ENCODE measurements around the gene CXCL14. TPM values are rescaled to one million over a fixed set of nuclear protein-coding genes. Genes with fewer than 3 reads are reported as not detected.
A peak's percentile ranks its signal among the peaks of the same experiment; 100 is the strongest.

Gene CXCL14
- total RNA-seq, 1 donor from 2014 or later = not detected

DNA sequence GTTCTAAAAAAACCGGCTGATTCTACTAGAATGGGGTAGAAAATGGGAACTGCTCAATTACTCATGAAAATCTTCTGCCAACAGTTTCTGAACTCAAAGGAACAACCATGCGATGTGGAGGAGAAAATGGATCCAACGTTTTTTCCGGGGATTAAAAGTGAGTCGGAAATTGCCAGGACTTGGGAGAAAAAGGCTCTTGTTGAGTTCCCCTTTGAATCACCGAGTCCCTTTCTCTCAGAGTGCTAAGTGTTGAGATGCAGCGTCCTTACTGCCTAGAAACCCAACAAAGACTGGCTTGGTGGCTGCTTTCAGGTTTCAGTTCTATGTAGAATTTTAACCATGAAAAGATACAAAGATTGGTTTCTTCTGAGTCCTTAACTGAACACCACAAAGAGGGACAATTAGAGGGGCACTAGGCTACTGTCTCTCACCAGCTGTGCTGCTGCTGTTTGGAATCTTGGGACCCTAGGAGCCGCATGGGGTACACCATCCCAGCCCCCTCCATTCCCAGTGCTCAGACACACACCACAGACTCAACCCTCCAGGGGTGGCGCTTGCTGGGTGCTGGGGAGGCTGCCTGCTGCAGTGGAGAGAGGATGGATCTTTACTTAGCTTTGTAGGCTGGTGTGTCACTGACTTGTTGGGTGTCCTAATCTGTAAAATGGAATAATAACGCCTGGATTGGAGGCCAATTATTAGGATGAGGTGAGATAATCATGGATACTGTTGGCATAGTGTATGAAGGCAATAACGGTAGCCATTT lies 21.5 kb downstream of the CXCL14 start:
- Mint-ChIP-seq H3K4me3 (no peak overlapping the region), H3K36me3 (ENCODE audit: low read depth) (no peaks in the 10 kb centered on the region), H3K9me3 (no peaks in the 10 kb centered on the region), H3K27ac (ENCODE audit: unreplicated experiment) (no peak overlapping the region), H3K4me1 (no peaks in the 10 kb centered on the region), H3K27me3 (ENCODE audit: low read depth) (peaks cover 89% of the 10 kb centered on the region)
- no peak for DNase-seq (ENCODE audit: low read depth, low spot score)
- TF ChIP-seq, protein P1, sequence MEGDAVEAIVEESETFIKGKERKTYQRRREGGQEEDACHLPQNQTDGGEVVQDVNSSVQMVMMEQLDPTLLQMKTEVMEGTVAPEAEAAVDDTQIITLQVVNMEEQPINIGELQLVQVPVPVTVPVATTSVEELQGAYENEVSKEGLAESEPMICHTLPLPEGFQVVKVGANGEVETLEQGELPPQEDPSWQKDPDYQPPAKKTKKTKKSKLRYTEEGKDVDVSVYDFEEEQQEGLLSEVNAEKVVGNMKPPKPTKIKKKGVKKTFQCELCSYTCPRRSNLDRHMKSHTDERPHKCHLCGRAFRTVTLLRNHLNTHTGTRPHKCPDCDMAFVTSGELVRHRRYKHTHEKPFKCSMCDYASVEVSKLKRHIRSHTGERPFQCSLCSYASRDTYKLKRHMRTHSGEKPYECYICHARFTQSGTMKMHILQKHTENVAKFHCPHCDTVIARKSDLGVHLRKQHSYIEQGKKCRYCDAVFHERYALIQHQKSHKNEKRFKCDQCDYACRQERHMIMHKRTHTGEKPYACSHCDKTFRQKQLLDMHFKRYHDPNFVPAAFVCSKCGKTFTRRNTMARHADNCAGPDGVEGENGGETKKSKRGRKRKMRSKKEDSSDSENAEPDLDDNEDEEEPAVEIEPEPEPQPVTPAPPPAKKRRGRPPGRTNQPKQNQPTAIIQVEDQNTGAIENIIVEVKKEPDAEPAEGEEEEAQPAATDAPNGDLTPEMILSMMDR (conservative IDR thresholded peaks at IDR 0.05) = no peak

DNA sequence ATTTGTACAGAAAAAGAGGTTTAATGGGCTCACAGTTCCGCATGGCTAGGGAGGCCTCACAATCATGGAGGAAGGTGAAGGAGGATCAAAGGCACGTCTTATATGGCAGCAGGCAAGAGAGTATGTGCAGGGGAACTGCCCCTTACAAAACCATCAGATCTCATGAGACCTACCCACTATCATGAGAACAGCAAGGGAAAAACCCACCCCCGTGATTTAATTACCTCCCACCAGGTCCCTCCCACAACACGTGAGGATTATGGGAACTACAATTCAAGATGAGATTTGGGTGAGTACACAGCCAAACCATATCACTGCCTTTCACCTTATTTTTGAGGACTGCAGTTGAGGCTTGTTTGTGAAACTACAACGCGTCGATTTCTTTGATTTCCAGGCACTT lies 22.2 kb downstream of the CXCL14 start:
- peaks cover 89% of the 10 kb centered on the region for H3K27me3 Mint-ChIP-seq (ENCODE audit: low read depth)
- H3K27ac Mint-ChIP-seq (ENCODE audit: unreplicated experiment) = no peak overlapping the region
- TF ChIP-seq, protein P1 (conservative IDR thresholded peaks at IDR 0.05) = no peak
- H3K36me3 Mint-ChIP-seq (ENCODE audit: low read depth) = no peaks in the 10 kb centered on the region
- H3K4me1 Mint-ChIP-seq = no peaks in the 10 kb centered on the region
- no peak for DNase-seq (ENCODE audit: low read depth, low spot score)
- no peak overlapping the region for H3K4me3 Mint-ChIP-seq
- H3K9me3 Mint-ChIP-seq = no peaks in the 10 kb centered on the region

DNA sequence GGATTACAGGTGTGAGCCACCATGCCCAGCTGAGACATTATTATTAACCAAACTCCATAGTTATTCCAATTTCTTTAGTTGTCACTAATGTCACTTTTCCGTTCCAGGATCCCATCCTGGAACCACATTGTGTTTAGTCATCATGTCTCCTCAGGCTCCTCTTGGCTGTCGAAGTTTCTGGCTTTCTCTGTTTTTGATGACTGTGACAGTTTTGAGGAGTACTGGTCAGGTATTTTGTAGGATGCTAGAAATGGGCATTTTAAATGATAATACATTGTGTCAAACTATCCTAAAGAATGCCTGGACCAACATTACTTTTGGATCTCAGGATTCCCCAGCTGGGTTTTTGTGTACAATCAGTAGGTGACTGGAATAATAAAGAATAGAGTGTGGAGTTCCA lies 23.3 kb downstream of the CXCL14 start:
- no peak for DNase-seq (ENCODE audit: low read depth, low spot score)
- Mint-ChIP-seq H3K36me3 (ENCODE audit: low read depth) (no peaks in the 10 kb centered on the region), H3K27me3 (ENCODE audit: low read depth) (peaks cover 93% of the 10 kb centered on the region), H3K27ac (ENCODE audit: unreplicated experiment) (no peak overlapping the region), H3K9me3 (no peaks in the 10 kb centered on the region), H3K4me1 (no peaks in the 10 kb centered on the region), H3K4me3 (no peak overlapping the region)
- TF ChIP-seq, protein P1 (conservative IDR thresholded peaks at IDR 0.05) = no peak

DNA sequence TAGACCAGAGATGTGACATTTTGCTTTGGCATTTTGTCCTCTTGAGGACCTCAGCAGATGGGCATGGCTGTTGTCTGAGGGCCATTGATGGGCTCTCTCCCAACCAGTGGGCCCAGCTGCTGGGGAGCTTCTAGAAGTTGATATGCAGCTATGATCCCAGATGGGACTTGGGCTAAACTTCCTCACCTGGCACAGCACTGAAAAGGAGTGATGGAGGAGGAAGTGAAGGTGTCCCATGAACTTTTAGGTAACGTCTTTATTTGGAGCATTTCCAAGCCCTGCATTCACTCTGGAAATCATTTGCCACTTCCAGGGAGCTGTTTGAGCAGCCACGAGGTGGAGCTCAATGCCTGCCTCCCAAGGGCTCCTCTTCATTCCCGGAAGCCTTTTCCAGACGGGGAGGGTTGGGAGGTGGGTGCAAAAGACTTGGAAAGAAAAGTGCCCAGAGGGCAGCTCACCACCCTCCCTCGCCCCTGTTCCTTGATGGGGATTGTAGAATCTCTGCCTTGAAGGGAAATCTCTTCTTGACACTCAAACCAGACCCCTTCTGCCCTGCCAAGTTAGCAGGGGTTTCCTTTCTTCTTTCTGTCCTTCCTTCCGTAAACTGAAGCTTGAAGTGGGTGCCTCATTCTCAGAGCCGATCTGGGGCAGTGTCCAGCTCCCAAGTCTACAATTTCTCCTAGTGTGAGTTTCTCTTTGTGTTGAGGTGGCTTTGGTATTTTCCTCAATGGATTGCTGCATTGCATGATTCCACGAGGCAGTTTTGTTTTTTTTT lies 24.9 kb downstream of the CXCL14 start:
- Mint-ChIP-seq H3K4me3 (no peak overlapping the region), H3K4me1 (no peaks in the 10 kb centered on the region), H3K36me3 (ENCODE audit: low read depth) (no peaks in the 10 kb centered on the region), H3K9me3 (no peaks in the 10 kb centered on the region), H3K27me3 (ENCODE audit: low read depth) (peaks cover 94% of the 10 kb centered on the region), H3K27ac (ENCODE audit: unreplicated experiment) (no peak overlapping the region)
- TF ChIP-seq, protein P1 (conservative IDR thresholded peaks at IDR 0.05) = peak; percentile 48
- no peak for DNase-seq (ENCODE audit: low read depth, low spot score)

DNA sequence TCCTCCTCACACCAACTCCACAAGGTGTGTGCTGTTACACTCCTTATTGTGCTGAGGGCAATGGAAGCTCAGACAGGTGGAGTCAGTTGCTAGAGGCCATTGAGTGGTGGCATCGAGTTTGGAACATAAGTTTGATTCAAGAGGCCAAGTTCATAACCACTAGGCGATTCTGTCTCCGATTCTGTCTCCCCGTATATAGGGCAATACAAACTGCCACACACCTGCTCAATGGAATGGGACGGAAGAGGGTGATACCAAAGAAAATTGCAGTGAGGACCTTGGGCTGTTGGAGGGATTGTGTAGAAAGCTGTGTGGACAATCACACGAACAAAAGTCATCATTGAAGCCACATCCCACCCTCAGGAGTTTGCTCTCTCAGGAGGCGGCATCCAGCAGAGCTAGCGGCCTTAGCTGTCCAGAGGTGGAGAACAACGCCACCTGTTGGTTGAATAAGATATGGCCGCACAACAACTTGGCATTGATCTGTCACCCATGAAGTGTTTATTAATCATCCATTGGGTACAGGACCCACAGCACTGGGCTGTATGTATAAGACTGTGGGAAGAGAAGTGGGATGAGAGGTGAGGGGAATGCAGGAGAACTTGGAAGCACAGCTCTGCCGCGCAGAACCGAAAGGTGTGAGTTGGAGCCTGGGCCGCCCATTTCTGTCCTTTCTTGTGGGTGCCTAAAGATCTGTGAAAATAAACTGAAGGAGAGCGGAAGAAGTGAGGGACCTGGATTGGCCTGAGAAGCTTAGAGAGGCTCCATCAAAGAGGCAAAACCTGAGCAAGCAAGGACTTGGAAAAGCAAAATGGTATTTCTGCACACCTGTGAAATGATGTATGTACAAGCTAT lies 27.0 kb downstream of the CXCL14 start:
- TF ChIP-seq, protein P1 (conservative IDR thresholded peaks at IDR 0.05) = peak; percentile 91
- no peaks in the 10 kb centered on the region for H3K4me1 Mint-ChIP-seq
- DNase-seq (ENCODE audit: low read depth, low spot score) = peak; percentile 77
- H3K27me3 Mint-ChIP-seq (ENCODE audit: low read depth) = peaks cover 96% of the 10 kb centered on the region
- no peak overlapping the region for H3K27ac Mint-ChIP-seq (ENCODE audit: unreplicated experiment)
- H3K36me3 Mint-ChIP-seq (ENCODE audit: low read depth) = no peaks in the 10 kb centered on the region
- H3K4me3 Mint-ChIP-seq = no peak overlapping the region
- no peaks in the 10 kb centered on the region for H3K9me3 Mint-ChIP-seq
